ENCODE data around the gene FAM117B. TPM values are rescaled to one million over a fixed set of nuclear protein-coding genes. Genes with fewer than 3 reads are reported as not detected.
"Not testable (repeated sequence)": the region's sequence is repeated elsewhere in the genome, so short reads cannot be mapped to it uniquely, and the experiment has no call there.

FAM117B gene
- total RNA-seq, 1 donor = 1.7 TPM

DNA sequence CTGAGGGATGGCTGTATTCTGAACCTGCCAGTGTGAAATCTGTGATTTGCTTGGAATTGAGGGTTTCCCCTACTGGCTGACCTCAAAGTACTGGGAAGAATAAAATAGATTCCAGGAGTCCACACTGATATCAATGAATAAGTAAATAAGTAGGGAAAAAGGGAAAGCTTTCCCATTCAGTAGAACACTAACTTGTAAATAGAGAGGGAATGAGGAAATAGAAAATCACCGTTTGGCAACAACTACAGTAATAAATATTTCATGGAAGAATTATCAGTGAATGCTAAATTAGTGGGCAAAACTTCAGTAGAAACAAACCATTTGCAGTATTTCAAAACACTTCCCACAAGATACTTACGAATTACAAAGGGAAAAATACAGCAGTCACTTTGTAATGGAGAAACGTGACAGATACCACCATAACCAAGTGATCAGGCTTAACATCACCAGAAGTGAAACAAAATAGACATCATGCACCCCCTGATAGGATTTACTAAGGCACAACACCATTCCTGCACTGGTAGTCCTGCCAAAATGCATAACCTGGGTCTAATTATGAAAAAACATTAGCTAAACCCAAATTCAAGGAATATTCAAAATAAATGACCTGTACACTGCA is 148.3 kb downstream of the FAM117B start:
- H3K4me3 ChIP-seq (ENCODE audit: low read depth, low read length) = no peak overlapping the region
- peak; percentile 67 for DNase-seq (ENCODE audit: low read depth)
- TF ChIP-seq, protein P1, sequence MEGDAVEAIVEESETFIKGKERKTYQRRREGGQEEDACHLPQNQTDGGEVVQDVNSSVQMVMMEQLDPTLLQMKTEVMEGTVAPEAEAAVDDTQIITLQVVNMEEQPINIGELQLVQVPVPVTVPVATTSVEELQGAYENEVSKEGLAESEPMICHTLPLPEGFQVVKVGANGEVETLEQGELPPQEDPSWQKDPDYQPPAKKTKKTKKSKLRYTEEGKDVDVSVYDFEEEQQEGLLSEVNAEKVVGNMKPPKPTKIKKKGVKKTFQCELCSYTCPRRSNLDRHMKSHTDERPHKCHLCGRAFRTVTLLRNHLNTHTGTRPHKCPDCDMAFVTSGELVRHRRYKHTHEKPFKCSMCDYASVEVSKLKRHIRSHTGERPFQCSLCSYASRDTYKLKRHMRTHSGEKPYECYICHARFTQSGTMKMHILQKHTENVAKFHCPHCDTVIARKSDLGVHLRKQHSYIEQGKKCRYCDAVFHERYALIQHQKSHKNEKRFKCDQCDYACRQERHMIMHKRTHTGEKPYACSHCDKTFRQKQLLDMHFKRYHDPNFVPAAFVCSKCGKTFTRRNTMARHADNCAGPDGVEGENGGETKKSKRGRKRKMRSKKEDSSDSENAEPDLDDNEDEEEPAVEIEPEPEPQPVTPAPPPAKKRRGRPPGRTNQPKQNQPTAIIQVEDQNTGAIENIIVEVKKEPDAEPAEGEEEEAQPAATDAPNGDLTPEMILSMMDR (IDR thresholded peaks at IDR 0.05; ENCODE audit: insufficient read depth, low read depth, low read length) = no peak

DNA sequence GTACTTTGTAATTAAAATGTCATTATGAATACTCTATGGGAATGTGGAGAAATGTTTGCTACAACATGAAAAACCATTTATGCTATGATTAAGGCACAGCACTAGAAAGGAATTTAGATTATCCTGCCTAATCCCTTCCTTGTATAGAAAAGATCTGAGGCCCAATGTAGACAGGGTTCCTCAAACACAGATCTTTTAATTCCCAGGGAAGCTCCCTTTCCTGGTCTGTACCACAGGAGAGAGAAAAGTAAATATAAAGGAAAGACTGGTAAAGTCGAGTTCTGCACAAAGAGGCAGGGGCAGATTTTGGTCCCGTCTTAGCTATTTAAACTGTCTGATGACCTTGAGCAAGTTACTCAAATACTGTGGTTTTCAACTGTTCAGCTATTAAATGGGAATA is 152.1 kb downstream of the FAM117B start:
- peak; percentile 11 for DNase-seq (ENCODE audit: low read depth)
- H3K4me3 ChIP-seq (ENCODE audit: low read depth, low read length) = no peak overlapping the region
- TF ChIP-seq, protein P1 (IDR thresholded peaks at IDR 0.05; ENCODE audit: insufficient read depth, low read depth, low read length) = no peak

DNA sequence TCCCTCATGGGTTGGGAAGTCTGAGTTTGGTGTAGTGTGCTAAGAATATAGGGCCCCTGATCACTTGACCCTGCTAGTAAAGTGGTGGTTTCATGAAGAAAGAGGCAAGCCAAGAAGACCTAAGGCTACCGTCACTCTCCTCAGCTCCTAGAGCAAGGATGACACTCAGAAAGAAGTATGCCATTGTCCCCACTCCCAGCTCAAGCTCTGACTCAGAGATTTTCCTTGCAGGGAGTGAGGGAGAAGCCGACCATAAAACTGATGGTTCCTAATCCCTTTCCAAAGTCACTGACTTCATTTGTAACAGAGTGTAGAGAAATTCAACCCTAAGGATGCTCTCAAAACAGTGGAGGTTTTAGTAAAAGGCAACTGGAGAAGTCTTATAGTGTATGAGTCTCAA is 155.9 kb downstream of the FAM117B start:
- DNase-seq (ENCODE audit: low read depth) = no peak
- TF ChIP-seq, protein P1 (IDR thresholded peaks at IDR 0.05; ENCODE audit: insufficient read depth, low read depth, low read length) = no peak
- no peak overlapping the region for H3K4me3 ChIP-seq (ENCODE audit: low read depth, low read length)

GRCh38 chr2:202797944-202798343 is 163.2 kb downstream of the FAM117B start:
- DNase-seq (ENCODE audit: low read depth) = no peak
- H3K4me3 ChIP-seq (ENCODE audit: low read depth, low read length) = no peak overlapping the region
- TF ChIP-seq, protein P1 (IDR thresholded peaks at IDR 0.05; ENCODE audit: insufficient read depth, low read depth, low read length) = no peak

DNA sequence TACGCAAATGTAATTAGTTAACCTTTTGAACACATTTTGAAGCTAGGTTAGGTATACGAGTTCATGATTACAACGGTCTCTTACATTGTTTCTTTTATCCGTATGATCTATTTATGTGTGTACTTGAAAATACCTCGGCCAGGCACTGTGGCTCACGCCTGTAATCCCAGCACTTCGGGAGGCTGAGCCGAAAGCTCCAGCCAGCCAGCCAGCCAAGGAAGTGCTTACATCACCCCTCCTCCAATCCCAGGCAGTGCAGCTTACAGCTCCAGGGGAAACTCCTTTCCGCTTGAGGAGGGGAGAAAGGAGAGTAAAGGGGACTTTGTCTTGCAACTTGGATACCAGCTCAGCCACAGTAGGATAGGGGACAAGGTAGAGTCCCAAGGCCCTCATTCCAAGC is 171.1 kb downstream of the FAM117B start:
- not testable (repeated sequence) for H3K4me3 ChIP-seq (ENCODE audit: low read depth, low read length)
- DNase-seq (ENCODE audit: low read depth) = peak; percentile 71

DNA sequence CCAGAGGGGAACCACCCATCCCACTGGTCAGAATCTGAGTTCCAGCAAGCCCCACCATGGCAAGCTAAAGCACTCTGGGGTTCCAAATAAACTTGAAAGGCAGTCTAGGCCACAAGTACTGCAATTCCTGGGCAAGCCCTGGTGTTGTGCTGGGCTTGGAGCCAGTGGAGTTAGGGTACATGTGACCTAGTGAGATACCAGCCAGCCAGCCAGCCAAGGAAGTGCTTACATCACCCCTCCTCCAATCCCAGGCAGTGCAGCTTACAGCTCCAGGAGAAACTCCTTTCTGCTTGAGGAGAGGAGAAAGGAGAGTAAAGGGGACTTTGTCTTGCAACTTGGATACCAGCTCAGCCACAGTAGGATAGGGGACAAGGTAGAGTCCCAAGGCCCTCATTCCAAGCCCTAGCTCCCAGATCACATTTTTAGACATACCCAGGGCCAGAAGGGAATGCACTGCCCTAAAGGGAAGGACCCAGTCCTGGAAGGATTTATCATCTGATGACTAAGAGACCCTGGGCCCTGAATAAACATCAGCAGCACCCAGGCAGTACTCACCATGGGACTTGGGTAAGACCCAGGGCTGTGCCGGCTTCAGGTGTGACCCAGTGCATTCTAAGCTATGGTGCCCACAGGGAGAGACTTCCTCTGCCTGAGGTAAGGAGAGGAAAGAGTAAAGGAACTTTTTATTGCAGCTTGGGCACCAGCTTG is 172.8 kb downstream of the FAM117B start:
- peak; percentile 93 for DNase-seq (ENCODE audit: low read depth)
- H3K4me3 ChIP-seq (ENCODE audit: low read depth, low read length) = not testable (repeated sequence)

GRCh38 chr2:202808754-202809153 is 174.0 kb downstream of the FAM117B start:
- DNase-seq (ENCODE audit: low read depth) = no peak
- TF ChIP-seq, protein P1 (IDR thresholded peaks at IDR 0.05; ENCODE audit: insufficient read depth, low read depth, low read length) = no peak
- no peak overlapping the region for H3K4me3 ChIP-seq (ENCODE audit: low read depth, low read length)

DNA sequence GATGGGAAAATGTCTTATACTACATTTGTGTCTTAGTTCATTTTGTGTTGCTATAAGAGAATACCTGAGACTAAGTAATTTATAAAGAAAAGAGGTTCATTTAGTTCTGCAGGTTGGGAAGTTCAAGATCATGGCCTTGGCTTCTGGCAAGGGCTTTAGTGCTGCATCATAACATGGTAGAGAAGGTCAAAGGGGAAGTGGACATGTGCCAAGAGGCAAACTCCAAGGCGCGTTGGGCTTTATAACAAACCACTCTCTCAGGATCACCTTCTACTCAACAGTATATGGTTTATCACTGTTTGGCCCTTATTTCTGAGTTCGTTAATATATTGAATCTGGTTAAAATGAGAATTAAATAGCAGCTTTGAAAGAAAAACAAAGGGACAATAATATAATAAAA is 178.6 kb downstream of the FAM117B start:
- TF ChIP-seq, protein P1 (IDR thresholded peaks at IDR 0.05; ENCODE audit: insufficient read depth, low read depth, low read length) = no peak
- no peak overlapping the region for H3K4me3 ChIP-seq (ENCODE audit: low read depth, low read length)
- DNase-seq (ENCODE audit: low read depth) = no peak
